Measurements from ENCODE around the gene HINT2.

DNA sequence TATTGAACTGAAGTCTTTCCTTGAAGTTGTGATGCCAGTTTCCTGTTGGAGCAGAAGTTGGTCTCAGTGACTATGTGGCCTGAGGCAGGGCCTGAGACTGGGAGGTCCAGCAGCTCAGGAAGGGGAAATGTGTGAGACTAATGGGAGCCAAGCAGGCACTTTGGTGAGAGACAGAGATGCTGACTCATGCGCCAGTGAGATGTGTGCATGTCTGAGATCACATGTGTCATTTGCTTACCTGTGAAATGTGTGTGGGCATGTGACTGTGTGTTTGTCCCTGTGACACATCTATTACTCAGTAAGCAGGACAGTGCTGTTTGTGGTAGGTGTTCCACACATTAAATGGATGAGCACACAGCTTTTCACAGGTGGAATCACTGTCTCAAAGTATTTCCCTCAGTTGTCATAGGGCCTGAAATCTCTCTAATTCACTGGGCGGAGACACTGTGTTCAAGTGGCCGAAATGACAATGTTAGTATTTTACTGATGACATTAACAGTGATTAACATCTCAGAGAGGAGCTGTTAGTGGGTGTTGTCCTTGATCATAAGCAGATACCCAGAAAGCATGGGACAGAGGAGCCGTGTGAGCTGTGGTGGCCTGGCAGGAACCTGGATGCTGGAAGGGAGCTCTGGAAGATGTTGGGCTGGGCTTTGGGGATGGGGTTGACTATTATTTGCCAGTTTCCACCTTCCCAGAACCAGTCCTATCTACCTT lies 16.0 kb downstream of the HINT2 start:
- TF ChIP-seq CTCF (IDR thresholded peaks at IDR 0.05) (no peak), POLR2A (IDR thresholded peaks at IDR 0.05) (no peak)

Data from heart left ventricle (tissue), 13 donors.